Erythroblast (primary cell): ENCODE measurements around the gene TULP4.

Experiments used
- GATA1 ChIP-seq: IDR thresholded peaks from 2 replicates; pipeline ENCODE4 v1.6.1; 2011; ENCODE audit warnings: low read depth, mild to moderate bottlenecking, control low read depth, low read length, moderate library complexity
- POLR2A ChIP-seq: IDR thresholded peaks from 2 replicates; pipeline ENCODE4 v1.6.1; 2011; ENCODE audit warnings: mild to moderate bottlenecking, low read length

DNA sequence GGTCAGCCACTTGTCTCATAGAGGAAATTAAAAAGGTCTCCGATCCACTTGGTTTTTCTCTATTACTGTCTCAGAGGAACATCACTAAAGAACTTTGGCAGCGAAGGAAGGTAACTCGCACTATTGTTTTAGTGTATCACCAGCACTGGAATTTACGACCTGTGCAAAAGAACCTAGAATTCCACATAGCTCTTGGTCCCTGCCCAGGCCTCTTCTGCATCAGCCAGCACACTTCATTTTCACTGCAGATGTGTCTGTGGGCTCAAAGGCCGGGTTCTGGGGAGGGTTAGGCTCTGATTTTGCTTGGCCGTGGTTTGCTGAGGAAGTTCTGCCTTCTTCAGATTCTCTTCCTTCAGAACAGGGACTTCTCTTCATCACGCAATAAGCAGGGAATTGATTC, 144.9 kb downstream of the TULP4 start:
- TF ChIP-seq POLR2A = no peak
- no peak for TF ChIP-seq GATA1
